D721Med (cell line): ENCODE measurements around the gene SLC39A11.

Source experiments
- DNase-seq: peaks from one replicate; pipeline ENCODE4 v3.0.0; 2011; ENCODE audit warnings: low spot score; ENCODE audit not compliant: insufficient read length
- FAIRE-seq: peaks from 2 replicates; lab custom pipeline; 2011; peaks lifted over from hg19 to GRCh38; lab: Jason Lieb, UNC
- CTCF ChIP-seq: IDR thresholded peaks from 2 replicates; pipeline ENCODE4 v1.5.1; 2012; ENCODE audit warnings: mild to moderate bottlenecking, control low read depth; ENCODE audit not compliant: insufficient read depth; ENCODE audit errors: missing control alignments

Gene SLC39A11

GRCh38 chr17:72706396-72706981, 386.0 kb downstream of the SLC39A11 start:
- FAIRE-seq (no peak), DNase-seq (no peak)
- no peak for TF ChIP-seq CTCF

GRCh38 chr17:72705905-72706395, 386.5 kb downstream of the SLC39A11 start:
- FAIRE-seq (no peak), DNase-seq (no peak)
- TF ChIP-seq CTCF = no peak

GRCh38 chr17:72702998-72703397, 389.5 kb downstream of the SLC39A11 start:
- TF ChIP-seq CTCF = no peak
- DNase-seq (no peak), FAIRE-seq (no peak)

GRCh38 chr17:72702136-72702735, 390.3 kb downstream of the SLC39A11 start:
- FAIRE-seq = no peak
- no peak for DNase-seq
- no peak for TF ChIP-seq CTCF

GRCh38 chr17:72700226-72700625, 392.3 kb downstream of the SLC39A11 start:
- no peak for FAIRE-seq
- no peak for DNase-seq
- TF ChIP-seq CTCF = no peak

- no peak for TF ChIP-seq CTCF
- DNase-seq (no peak), FAIRE-seq (no peak)
Measured at GRCh38 chr17:72699545-72699944, 392.9 kb downstream of the SLC39A11 start.

- DNase-seq (no peak), FAIRE-seq (no peak)
- no peak for TF ChIP-seq CTCF
Measured at GRCh38 chr17:72697602-72698146, 394.8 kb downstream of the SLC39A11 start.
